ENCODE measurements around the gene RALGAPA1.

RALGAPA1 gene

DNA sequence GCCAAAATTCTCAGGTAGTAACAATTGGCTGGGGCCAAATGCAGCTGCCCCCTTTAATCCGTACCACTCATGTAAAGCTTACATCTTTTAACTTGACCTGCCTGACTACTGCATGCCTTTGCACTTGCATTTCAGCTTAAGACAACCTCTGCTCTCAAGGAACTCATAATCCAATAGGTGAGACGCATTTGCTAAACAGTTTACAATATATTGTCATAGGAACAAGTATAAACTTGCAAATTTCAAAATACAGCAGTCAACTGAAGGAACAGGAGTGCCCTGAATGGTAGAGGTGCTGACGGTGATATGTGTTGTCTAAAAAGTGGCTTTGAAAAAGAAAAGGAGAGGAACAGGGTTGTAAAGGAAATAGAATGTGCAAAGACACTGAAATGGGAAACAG lies 13.4 kb upstream of the RALGAPA1 start:
- H3K36me3 ChIP-seq = no peaks in the 10 kb centered on the region
- TF ChIP-seq, protein P1, sequence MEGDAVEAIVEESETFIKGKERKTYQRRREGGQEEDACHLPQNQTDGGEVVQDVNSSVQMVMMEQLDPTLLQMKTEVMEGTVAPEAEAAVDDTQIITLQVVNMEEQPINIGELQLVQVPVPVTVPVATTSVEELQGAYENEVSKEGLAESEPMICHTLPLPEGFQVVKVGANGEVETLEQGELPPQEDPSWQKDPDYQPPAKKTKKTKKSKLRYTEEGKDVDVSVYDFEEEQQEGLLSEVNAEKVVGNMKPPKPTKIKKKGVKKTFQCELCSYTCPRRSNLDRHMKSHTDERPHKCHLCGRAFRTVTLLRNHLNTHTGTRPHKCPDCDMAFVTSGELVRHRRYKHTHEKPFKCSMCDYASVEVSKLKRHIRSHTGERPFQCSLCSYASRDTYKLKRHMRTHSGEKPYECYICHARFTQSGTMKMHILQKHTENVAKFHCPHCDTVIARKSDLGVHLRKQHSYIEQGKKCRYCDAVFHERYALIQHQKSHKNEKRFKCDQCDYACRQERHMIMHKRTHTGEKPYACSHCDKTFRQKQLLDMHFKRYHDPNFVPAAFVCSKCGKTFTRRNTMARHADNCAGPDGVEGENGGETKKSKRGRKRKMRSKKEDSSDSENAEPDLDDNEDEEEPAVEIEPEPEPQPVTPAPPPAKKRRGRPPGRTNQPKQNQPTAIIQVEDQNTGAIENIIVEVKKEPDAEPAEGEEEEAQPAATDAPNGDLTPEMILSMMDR (IDR thresholded peaks at IDR 0.05; ENCODE audit: low read depth, low read length) = no peak

DNA sequence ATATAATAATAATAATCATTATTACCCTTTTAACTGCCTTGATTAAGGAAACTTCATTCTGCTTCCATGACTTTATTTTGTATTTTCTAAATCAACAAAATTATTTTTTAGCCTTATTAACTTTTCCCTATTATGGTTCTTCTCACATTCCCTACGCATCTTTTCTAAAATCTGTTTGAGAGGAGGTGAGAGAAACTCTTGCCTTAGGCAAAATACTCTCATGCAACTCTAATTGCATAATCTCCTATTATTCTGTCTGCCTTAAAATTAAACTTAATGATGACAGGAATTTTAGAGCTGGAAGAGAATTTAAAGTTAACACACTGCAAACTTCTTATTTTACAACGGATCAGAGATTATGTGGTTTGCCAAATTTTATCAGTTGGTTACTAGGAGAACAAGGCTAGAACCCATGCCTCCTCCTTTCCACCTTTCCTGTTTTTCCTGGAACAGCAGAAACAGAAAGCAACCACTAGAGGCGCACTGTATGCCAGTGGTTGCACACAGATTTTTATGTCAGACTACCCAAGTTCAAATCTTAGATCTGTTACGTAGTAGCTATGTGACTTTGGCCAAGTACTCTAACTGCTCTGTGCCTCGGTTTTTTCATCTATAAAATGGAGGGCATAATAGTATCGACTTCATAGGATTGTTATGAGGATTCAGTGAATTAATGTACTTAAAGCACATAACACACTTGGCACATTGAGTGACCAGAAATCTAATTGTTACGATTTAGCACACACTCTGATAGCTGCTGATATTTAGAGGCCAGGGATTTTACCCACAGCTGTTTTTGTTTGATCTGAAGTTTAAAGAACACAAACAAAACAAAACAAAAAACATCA lies 12.7 kb upstream of the RALGAPA1 start:
- Histone ChIP-seq H3K4me3 (ENCODE audit: low read depth, low read length) (no peak overlapping the region), H3K27ac (no peak overlapping the region), H3K9me3 (ENCODE audit: severe bottlenecking) (no peaks in the 10 kb centered on the region), H3K36me3 (no peaks in the 10 kb centered on the region), H3K27me3 (ENCODE audit: insufficient read depth, low read depth, severe bottlenecking) (no peaks in the 10 kb centered on the region)
- peak; percentile 29 for DNase-seq
- TF ChIP-seq, protein P1 (IDR thresholded peaks at IDR 0.05; ENCODE audit: low read depth, low read length) = peak; percentile 80

More for the DNA sequence above, 13.4 kb upstream of the RALGAPA1 start:
- DNase-seq = no peak
- no peaks in the 10 kb centered on the region for H3K27me3 ChIP-seq (ENCODE audit: insufficient read depth, low read depth, severe bottlenecking)
- no peak overlapping the region for H3K4me3 ChIP-seq (ENCODE audit: low read depth, low read length)
- H3K9me3 ChIP-seq (ENCODE audit: severe bottlenecking) = no peaks in the 10 kb centered on the region
- H3K27ac ChIP-seq = no peak overlapping the region

DNA sequence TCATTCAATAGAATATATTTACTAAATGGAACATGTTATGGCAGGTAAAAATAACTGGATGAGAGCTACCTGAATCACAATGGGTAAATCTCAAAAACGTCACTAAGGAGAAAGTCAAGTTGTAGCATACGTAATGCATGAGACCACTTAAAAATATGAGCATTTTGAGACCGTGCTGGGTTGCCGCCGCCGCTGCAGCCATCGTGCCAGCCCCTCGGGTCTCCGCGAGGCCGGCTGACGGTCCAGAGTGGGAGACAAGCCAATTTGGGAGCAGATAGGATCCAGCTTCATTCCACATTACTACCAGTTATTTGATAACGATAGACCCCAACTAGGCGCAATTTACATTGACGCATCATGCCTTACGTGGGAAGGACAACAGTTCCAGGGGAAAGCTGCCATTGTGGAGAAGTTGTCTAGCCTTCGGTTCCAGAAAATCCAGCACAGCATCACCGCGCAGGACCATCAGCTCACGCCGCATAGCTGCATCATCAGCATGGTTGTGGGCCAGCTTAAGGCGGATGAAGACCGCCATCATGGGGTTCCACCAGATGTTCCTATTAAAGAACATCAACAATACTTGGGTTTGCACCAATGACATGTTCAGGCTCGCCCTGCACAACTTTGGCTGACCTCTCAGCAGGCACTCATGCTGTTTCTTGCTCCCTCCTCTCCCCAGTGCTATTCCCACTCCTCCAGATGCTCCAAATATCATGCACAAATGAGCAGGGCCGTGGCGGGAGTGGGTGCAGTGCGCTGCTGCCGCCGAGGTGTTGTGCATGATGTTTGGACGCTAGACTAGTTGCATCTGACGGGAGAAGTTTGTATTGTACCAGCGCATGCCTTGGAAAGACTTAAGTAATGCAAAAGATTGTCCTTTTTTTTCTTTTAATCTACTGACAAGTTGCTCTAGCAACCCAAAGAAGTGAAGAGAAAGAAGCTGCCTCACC lies 10.8 kb upstream of the RALGAPA1 start:
- Histone ChIP-seq H3K9me3 (ENCODE audit: severe bottlenecking) (no peaks in the 10 kb centered on the region), H3K27ac (no peak overlapping the region), H3K27me3 (ENCODE audit: insufficient read depth, low read depth, severe bottlenecking) (no peaks in the 10 kb centered on the region), H3K4me3 (ENCODE audit: low read depth, low read length) (no peak overlapping the region), H3K36me3 (no peaks in the 10 kb centered on the region)
- TF ChIP-seq, protein P1 (IDR thresholded peaks at IDR 0.05; ENCODE audit: low read depth, low read length) = no peak
- no peak for DNase-seq

DNA sequence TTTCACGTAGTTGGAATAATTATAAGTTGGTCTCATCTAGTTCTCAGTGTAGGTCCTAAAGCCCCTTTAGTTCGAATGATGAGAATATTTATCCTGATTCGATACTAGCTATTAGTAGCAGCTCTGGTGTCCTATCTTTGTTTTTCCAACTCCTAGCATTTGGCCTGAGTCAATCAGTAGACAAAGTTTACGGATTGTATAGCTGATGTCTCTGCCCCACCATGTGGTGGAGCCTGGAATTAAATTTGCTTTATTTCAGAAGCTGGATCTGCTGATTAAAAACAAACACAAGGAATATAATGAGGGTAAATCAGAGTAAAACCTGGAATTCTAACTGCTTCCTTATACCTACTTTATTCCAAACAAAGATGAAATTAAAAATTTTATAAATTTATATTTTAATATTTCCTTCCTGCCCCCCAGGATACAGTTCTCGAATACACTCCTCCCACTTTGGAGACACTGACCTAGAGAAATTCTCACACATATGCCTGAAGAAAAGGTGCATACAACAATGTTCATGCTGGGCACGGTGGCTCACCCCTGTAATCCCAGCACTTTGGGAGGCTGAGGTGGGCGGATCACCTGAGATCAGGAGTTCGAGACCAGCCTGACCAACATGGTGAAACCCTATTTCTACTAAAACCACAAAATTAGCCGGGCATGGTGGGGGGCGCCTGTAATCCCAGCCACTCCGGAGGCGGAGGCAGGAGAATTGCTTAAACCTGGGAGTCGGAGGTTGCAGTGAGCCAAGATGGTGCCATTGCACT lies 9.4 kb upstream of the RALGAPA1 start:
- Histone ChIP-seq H3K27ac (no peak overlapping the region), H3K4me3 (ENCODE audit: low read depth, low read length) (no peak overlapping the region), H3K36me3 (no peaks in the 10 kb centered on the region), H3K9me3 (ENCODE audit: severe bottlenecking) (no peaks in the 10 kb centered on the region), H3K27me3 (ENCODE audit: insufficient read depth, low read depth, severe bottlenecking) (no peaks in the 10 kb centered on the region)
- DNase-seq = peak; percentile 37
- TF ChIP-seq, protein P1 (IDR thresholded peaks at IDR 0.05; ENCODE audit: low read depth, low read length) = peak; percentile 62

DNA sequence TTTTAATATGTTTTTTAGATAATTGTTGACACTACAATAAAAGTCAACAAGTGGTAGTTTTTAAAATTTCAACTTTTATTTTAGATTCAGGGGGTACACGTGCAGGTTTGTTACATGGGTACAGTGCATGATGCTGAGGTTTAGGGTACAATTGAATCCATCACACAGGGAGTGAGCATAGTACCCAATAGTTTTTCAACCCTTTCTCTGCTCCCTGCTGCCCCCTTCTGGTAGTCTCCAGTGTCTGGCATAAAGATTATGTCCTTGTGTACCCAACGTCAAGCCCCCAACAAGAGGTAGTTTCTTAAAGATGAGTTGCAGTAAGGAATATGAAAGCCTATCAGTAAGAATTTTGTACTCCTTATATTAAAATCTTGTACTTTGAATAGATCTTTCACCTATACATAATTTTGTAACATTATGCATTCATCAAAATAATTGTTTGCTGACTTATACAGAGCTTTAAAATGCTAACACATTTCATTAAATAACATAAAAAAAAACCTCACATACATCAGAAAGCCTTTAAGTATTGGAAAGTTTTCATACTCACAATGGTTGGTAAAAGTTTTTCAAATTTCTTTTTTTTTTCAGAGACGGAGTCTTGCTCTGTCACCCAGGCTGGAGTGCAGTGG lies 5.4 kb upstream of the RALGAPA1 start:
- Histone ChIP-seq H3K9me3 (ENCODE audit: severe bottlenecking) (peaks cover 3% of the 10 kb centered on the region), H3K36me3 (no peaks in the 10 kb centered on the region), H3K4me3 (ENCODE audit: low read depth, low read length) (no peak overlapping the region), H3K27me3 (ENCODE audit: insufficient read depth, low read depth, severe bottlenecking) (no peaks in the 10 kb centered on the region), H3K27ac (no peak overlapping the region)
- TF ChIP-seq, protein P1 (IDR thresholded peaks at IDR 0.05; ENCODE audit: low read depth, low read length) = peak; percentile 71
- peak; percentile 84 for DNase-seq

Measured in WERI-Rb-1 (cell line).